GM12878 (cell line): ENCODE data around the gene GRIK4. TPM values are rescaled to one million over a fixed set of nuclear protein-coding genes. Genes with fewer than 3 reads are reported as not detected.

Experiments
- ATAC-seq: fragments of 200-7000 bp; cut with Tn5 transposase; 3 replicates; pipeline ENCODE4 v1.9.1; 2020; ENCODE audit warnings: mild to moderate bottlenecking, moderate library complexity
- BruUV-seq: library from RNA; stranded (reverse); fragments of 400-500 nt; replicated peaks from 2 replicates; lab custom pipeline; 2021; lab: Mats Ljungman, UMichigan
- CTCF ChIA-PET: fragments of 300-600 bp; sonication (Branson Sonifier 250); formaldehyde crosslinking; extraction: SDS; loops from one replicate; lab custom pipeline; 2021; ENCODE audit warnings: inconsistent platforms; lab: Yijun Ruan, JAX
- POLR2A ChIA-PET: fragments of 350-600 bp; formaldehyde crosslinking; extraction: SDS; loops from one replicate; lab custom pipeline; 2021; ENCODE audit warnings: inconsistent platforms; lab: Charles Lee
- RAD21 ChIA-PET: fragments of 300-600 bp; sonication (Branson Sonifier 250); formaldehyde crosslinking; loops from one replicate; lab custom pipeline; 2023; ENCODE audit warnings: antibody characterized with exemption; ENCODE audit not compliant: unreplicated experiment; lab: Charles Lee
- SMC1A ChIA-PET: fragments of 300-600 bp; sonication (Branson Sonifier 250); formaldehyde crosslinking; loops from one replicate; lab custom pipeline; 2023; ENCODE audit not compliant: unreplicated experiment, uncharacterized antibody; lab: Charles Lee
- DNase-seq: peaks from one replicate; pipeline ENCODE4 v3.0.0-alpha.2; 2011; ENCODE audit warnings: low read depth, low spot score
- FAIRE-seq: peaks from 3 replicates; lab custom pipeline; 2011; peaks lifted over from hg19 to GRCh38; lab: Jason Lieb, UNC
- H2AFZ ChIP-seq: 2 replicates; pipeline ENCODE4 v1.6.0; 2011; ENCODE audit warnings: low read depth, low read length, control low read depth; ENCODE audit not compliant: control insufficient read depth
- H3K27ac ChIP-seq: 2 replicates; pipeline ENCODE4 v1.5.1; 2011; ENCODE audit warnings: control low read depth; ENCODE audit not compliant: control insufficient read depth, insufficient read depth
- H3K27me3 ChIP-seq, 2 experiments: replicated peaks in 1 of 2; 2 replicates each; pipeline versions ENCODE4 v1.6.0 to v1.6.1; 2011; ENCODE audit warnings: low read length in 1 of 2; ENCODE audit not compliant: control insufficient read depth in 2 of 2, insufficient read depth in 2 of 2
- H3K36me3 ChIP-seq, 2 experiments: 2 replicates each; pipeline ENCODE4 v1.5.1; 2011; ENCODE audit warnings: low read length in 1 of 2; ENCODE audit not compliant: control insufficient read depth in 2 of 2, insufficient read depth in 2 of 2
- H3K4me1 ChIP-seq: 2 replicates; pipeline ENCODE4 v1.6.1; 2011; ENCODE audit warnings: mild to moderate bottlenecking, low read length, moderate library complexity, mixed read lengths; ENCODE audit not compliant: control insufficient read depth, insufficient read depth
- H3K4me2 ChIP-seq: 2 replicates; pipeline ENCODE4 v1.6.0; 2011; ENCODE audit warnings: control low read depth; ENCODE audit not compliant: control insufficient read depth, insufficient read depth
- H3K4me3 ChIP-seq: fragments of 200-600 bp; sonication (generic); 2 replicates; pipeline ENCODE4 v1.5.1; 2016
- H3K79me2 ChIP-seq: 2 replicates; pipeline ENCODE4 v1.6.0; 2011; ENCODE audit warnings: low read length; ENCODE audit not compliant: control insufficient read depth, insufficient read depth
- H3K9ac ChIP-seq: 2 replicates; pipeline ENCODE4 v1.8.0; 2011; ENCODE audit warnings: low read length, control low read depth, mixed read lengths; ENCODE audit not compliant: control insufficient read depth, insufficient read depth
- H3K9me3 ChIP-seq: replicated peaks from 3 replicates; pipeline ENCODE4 v1.5.1; 2011; ENCODE audit warnings: mild to moderate bottlenecking, low read length; ENCODE audit not compliant: control insufficient read depth, insufficient read depth
- H4K20me1 ChIP-seq: 2 replicates; pipeline ENCODE4 v1.6.0; 2011; ENCODE audit not compliant: control insufficient read depth, insufficient read depth
- BCL11A ChIP-seq: IDR thresholded peaks from 2 replicates; pipeline ENCODE4 v1.6.1; 2011; ENCODE audit warnings: low read depth, low read length
- BMI1 ChIP-seq: fragments of 450-650 bp; IDR thresholded peaks from 2 replicates; pipeline ENCODE4 v1.6.1; 2016; ENCODE audit warnings: mild to moderate bottlenecking, moderate library complexity, borderline replicate concordance
- BRCA1 ChIP-seq: IDR thresholded peaks from 2 replicates; pipeline ENCODE4 v1.6.1; 2011; ENCODE audit warnings: low read depth, low read length, improper control_type of control experiment
- ESRRA ChIP-seq: IDR thresholded peaks from 2 replicates; pipeline ENCODE4 v1.6.1; 2012; ENCODE audit warnings: mild to moderate bottlenecking, low read length, improper control_type of control experiment
- FOXM1 ChIP-seq: IDR thresholded peaks from 2 replicates; pipeline ENCODE4 v1.6.1; 2012; ENCODE audit warnings: low read depth, mild to moderate bottlenecking, inconsistent platforms, low read length, moderate library complexity
- GATAD2B ChIP-seq: fragments of 450-650 bp; conservative IDR thresholded peaks from 2 replicates; pipeline ENCODE4 v1.6.1; 2017; ENCODE audit warnings: low read depth, mild to moderate bottlenecking, moderate library complexity
- MTA2 ChIP-seq: fragments of 450-650 bp; IDR thresholded peaks from 2 replicates; pipeline ENCODE4 v1.6.1; 2016; ENCODE audit warnings: low read depth, mild to moderate bottlenecking, moderate library complexity
- MYB ChIP-seq: fragments of 150-350 bp; IDR thresholded peaks from 2 replicates; pipeline ENCODE4 v1.6.1; 2014; ENCODE audit warnings: mild to moderate bottlenecking, low read depth, low read length, borderline replicate concordance
- PAX8 ChIP-seq: fragments of 450-650 bp; IDR thresholded peaks from 2 replicates; pipeline ENCODE4 v1.6.1; 2017; ENCODE audit warnings: mild to moderate bottlenecking, moderate library complexity
- PML ChIP-seq: IDR thresholded peaks from 2 replicates; pipeline ENCODE4 v1.6.1; 2012; ENCODE audit warnings: low read length, inconsistent platforms
- POLR2AphosphoS2 ChIP-seq: IDR thresholded peaks from 2 replicates; pipeline ENCODE4 v1.6.1; 2011; ENCODE audit warnings: low read depth, mild to moderate bottlenecking, low read length, improper control_type of control experiment, moderate library complexity
- RAD51 ChIP-seq: fragments of 450-650 bp; IDR thresholded peaks from 2 replicates; pipeline ENCODE4 v1.6.1; 2016; ENCODE audit warnings: moderate library complexity, mild to moderate bottlenecking, inconsistent platforms
- RB1 ChIP-seq: fragments of 450-650 bp; formaldehyde crosslinking; IDR thresholded peaks from 2 replicates; pipeline ENCODE4 v1.6.1; 2017; ENCODE audit warnings: mild to moderate bottlenecking, borderline replicate concordance
- RBBP5 ChIP-seq: fragments of 200-600 bp; sonication (generic); conservative IDR thresholded peaks from 2 replicates; pipeline ENCODE4 v1.6.1; 2016
- SP1 ChIP-seq: IDR thresholded peaks from one replicate; pipeline ENCODE4 v1.6.1; 2011; ENCODE audit warnings: low read depth, low read length
- STAT1 ChIP-seq: fragments of 450-650 bp; conservative IDR thresholded peaks from 2 replicates; pipeline ENCODE4 v1.6.1; 2014; ENCODE audit warnings: antibody characterized with exemption, mild to moderate bottlenecking
- SUPT20H ChIP-seq: IDR thresholded peaks from 2 replicates; pipeline ENCODE4 v1.6.1; 2011; ENCODE audit warnings: low read depth, mild to moderate bottlenecking, low read length, moderate library complexity, borderline replicate concordance; ENCODE audit not compliant: control insufficient read depth
- WRNIP1 ChIP-seq: IDR thresholded peaks from 2 replicates; pipeline ENCODE4 v1.6.1; 2011; ENCODE audit warnings: low read depth, low read length, improper control_type of control experiment, borderline replicate concordance
- ZNF274 ChIP-seq: IDR thresholded peaks from one replicate; pipeline ENCODE4 v1.8.0; 2011; ENCODE audit not compliant: insufficient read length, insufficient read depth
- WGBS: methylation state at CpG from one replicate; pipeline ENCODE4 v1.1.6; 2016; ENCODE audit warnings: low lambda C conversion rate; ENCODE audit not compliant: insufficient replicate concordance, insufficient coverage; ENCODE audit errors: missing lambda C conversion rate; 5-methylcytosine and 5-hydroxymethylcytosine counted together
- in situ Hi-C: fragments of 300-500 bp; cut with MboI; formaldehyde crosslinking; loops from 9 replicates; pipeline ENCODE4 v1.14.3; 2018; ENCODE audit warnings: mixed read lengths
- intact Hi-C: fragments of 100-400 bp; cut with micrococcal nuclease; formaldehyde crosslinking; loops from one replicate; pipeline ENCODE4 v1.14.2; 2022; ENCODE audit not compliant: unreplicated experiment
- polyA plus RNA-seq, 11 experiments: library from polyadenylated mRNA; depleted of rRNA in 4 of 11; unstranded in 6 of 11; stranded (reverse) in 5 of 11; fragments of >200 nt; fragmentation: Nextera tagmentation in 4 of 11; fragmentation: Illumina TruSeq in 1 of 11; extraction: Ambion mirVana in 4 of 11; extraction: Trizol in 1 of 11; gene quantifications; 1 replicate in 1 of 11; 2 replicates in 10 of 11; pipeline versions ENCODE4 v1.2.1 to v1.2.3, GENCODE V29; 2011 to 2016; ENCODE audit warnings: inconsistent platforms in 2 of 11, missing spikeins in 2 of 11, low read depth in 1 of 11
- total RNA-seq, 4 experiments: library from RNA; depleted of rRNA in 3 of 4; stranded (reverse); fragments of >200 nt in 3 of 4; fragmentation: Illumina TruSeq in 1 of 4; extraction: Trizol in 1 of 4; gene quantifications; 2 replicates each; pipeline versions ENCODE4 v1.2.1 to v1.2.3, GENCODE V29; 2013 to 2021
- TF ChIP-seq, protein P1 (sequence below): IDR thresholded peaks from 2 replicates; pipeline ENCODE4 v1.6.1; 2011; ENCODE audit warnings: low read depth, mild to moderate bottlenecking, low read length, moderate library complexity, borderline replicate concordance; ENCODE audit errors: extremely low read depth
- TF ChIP-seq, protein P2 (sequence below): fragments of 450-650 bp; formaldehyde crosslinking; IDR thresholded peaks from 2 replicates; pipeline ENCODE4 v1.4.0; 2020; ENCODE audit warnings: mild to moderate bottlenecking, moderate library complexity

The GRIK4 gene
- total and polyA plus RNA-seq, 10 of the 15 experiments (the other 5 are each of a cell fraction or from before 2014, with no cell fraction given): 0.33 to 3.6 (median 0.72) TPM

DNA sequence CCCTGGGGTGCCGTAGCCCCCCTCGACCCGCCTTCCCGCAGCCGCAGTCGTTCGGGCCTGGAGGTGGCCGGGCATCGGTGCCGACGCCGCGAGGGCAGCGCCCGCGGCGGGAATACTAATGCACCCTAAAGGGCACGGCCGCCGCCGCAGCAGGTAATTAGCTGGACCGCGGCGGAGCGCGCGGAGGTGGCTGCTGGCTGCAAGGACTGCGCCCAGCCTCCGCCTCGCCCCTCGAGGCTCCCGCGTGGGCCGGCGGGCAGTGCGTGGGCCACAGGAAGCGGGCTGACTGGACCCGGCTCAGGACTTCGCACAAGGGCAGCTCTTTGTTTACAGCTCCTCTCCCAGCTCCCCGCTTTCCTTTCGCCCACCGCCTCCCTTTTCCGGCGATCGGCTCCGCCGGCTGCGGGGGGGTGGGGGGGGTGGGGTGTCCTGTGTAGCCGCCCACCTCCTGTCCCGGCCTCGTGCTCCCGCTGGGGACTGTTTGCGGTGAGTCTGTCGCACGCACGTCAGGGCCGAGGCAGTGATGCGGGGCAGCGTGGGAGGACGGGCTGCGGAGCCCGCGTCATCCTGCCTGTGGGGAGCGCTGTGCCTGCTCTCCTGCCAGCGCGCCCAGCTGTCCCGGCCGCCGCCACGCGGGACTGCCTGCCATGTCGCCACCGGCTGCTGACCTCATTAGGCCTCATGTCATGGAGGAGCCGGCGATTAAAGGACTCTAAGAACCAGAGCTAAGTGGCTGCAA lies 53.2 kb downstream of the GRIK4 start:
- Histone ChIP-seq H3K79me2 (no peaks in the 10 kb centered on the region), H2AFZ (peak overlapping the region; percentile 58), H3K4me1 (peaks cover 18% of the 10 kb centered on the region), H4K20me1 (no peaks in the 10 kb centered on the region), H3K4me2 (peak overlapping the region; percentile 86), H3K9me3 (no peaks in the 10 kb centered on the region), H3K9ac (peak overlapping the region; percentile 40; the same call in 1 of the 2 replicates), H3K27ac (peak overlapping the region; percentile 35), H3K4me3 (peak overlapping the region; percentile 47; the same call in 1 of the 2 replicates), H3K36me3 (no peaks in the 10 kb centered on the region), H3K27me3 (no peaks in the 10 kb centered on the region)
- ChIA-PET RAD21 (interaction anchor here (0.6 to 3.2 kb wide), 15 partner anchors 13 to 179 kb away, joined by 3 to 25 read pairs (median 3); no protein-coding TSS in a partner anchor), SMC1A (interaction anchor here (0.6 to 1.5 kb wide), 9 partner anchors 12 to 120 kb away, joined by 3 to 5 read pairs (median 3); no protein-coding TSS in a partner anchor), POLR2A (interaction anchor here (0.7 to 1.9 kb wide), 5 partner anchors 15 to 91 kb away, joined by 3 to 8 read pairs (median 5); no protein-coding TSS in a partner anchor), CTCF (interaction anchor here (0.7 to 4.7 kb wide), 7 partner anchors 13 to 120 kb away, joined by 3 to 38 read pairs (median 3); no protein-coding TSS in a partner anchor)
- peak; percentile 90 for ATAC-seq
- peak; percentile 49 for DNase-seq
- in situ Hi-C loops (no loop called here), intact Hi-C loops (loop anchor here (2.0 kb wide), 2 partner anchors 48 to 90 kb away; no protein-coding TSS in a partner anchor)
- FAIRE-seq: no peak
- TSS peak; percentile 95 for BruUV-seq
- under 1% methylated on average over 60 of the region's 75 CpGs for WGBS
- no peak for TF ChIP-seq PAX8
- TF ChIP-seq MYB: no peak
- TF ChIP-seq BMI1: no peak
- TF ChIP-seq ZNF274: no peak
- TF ChIP-seq ESRRA: no peak
- TF ChIP-seq PML: no peak
- TF ChIP-seq WRNIP1: no peak
- no peak for TF ChIP-seq SUPT20H
- peak; percentile 83 for TF ChIP-seq SP1
- TF ChIP-seq, protein P1, sequence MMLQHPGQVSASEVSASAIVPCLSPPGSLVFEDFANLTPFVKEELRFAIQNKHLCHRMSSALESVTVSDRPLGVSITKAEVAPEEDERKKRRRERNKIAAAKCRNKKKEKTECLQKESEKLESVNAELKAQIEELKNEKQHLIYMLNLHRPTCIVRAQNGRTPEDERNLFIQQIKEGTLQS: no peak
- peak; percentile 95 for TF ChIP-seq GATAD2B
- TF ChIP-seq POLR2AphosphoS2: no peak
- peak; percentile 50; the same call in 1 of the 2 replicates for TF ChIP-seq RB1
- 0 out of 2 replicates have a peak, but pooled peaks have one; percentile 6 for TF ChIP-seq BRCA1
- no peak for TF ChIP-seq RBBP5
- peak; percentile 89 for TF ChIP-seq BCL11A
- TF ChIP-seq MTA2: peak; percentile 74
- TF ChIP-seq STAT1: no peak
- TF ChIP-seq FOXM1: peak; percentile 66; the same call in 1 of the 2 replicates
- TF ChIP-seq RAD51: no peak
- TF ChIP-seq, protein P2, sequence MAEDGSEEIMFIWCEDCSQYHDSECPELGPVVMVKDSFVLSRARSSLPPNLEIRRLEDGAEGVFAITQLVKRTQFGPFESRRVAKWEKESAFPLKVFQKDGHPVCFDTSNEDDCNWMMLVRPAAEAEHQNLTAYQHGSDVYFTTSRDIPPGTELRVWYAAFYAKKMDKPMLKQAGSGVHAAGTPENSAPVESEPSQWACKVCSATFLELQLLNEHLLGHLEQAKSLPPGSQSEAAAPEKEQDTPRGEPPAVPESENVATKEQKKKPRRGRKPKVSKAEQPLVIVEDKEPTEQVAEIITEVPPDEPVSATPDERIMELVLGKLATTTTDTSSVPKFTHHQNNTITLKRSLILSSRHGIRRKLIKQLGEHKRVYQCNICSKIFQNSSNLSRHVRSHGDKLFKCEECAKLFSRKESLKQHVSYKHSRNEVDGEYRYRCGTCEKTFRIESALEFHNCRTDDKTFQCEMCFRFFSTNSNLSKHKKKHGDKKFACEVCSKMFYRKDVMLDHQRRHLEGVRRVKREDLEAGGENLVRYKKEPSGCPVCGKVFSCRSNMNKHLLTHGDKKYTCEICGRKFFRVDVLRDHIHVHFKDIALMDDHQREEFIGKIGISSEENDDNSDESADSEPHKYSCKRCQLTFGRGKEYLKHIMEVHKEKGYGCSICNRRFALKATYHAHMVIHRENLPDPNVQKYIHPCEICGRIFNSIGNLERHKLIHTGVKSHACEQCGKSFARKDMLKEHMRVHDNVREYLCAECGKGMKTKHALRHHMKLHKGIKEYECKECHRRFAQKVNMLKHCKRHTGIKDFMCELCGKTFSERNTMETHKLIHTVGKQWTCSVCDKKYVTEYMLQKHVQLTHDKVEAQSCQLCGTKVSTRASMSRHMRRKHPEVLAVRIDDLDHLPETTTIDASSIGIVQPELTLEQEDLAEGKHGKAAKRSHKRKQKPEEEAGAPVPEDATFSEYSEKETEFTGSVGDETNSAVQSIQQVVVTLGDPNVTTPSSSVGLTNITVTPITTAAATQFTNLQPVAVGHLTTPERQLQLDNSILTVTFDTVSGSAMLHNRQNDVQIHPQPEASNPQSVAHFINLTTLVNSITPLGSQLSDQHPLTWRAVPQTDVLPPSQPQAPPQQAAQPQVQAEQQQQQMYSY (CRISPR knock-in tag): 0 out of 2 replicates have a peak, but pooled peaks have one; percentile 50
